Activated gamma-delta T cell treated with Interleukin-2 at 50 U/mL for 16 hours (primary cell): ENCODE data around the gene MTA3.

Experiments used
- DNase-seq: peaks from one replicate; pipeline ENCODE4 v3.0.0-alpha.2; 2020

The MTA3 gene

DNA sequence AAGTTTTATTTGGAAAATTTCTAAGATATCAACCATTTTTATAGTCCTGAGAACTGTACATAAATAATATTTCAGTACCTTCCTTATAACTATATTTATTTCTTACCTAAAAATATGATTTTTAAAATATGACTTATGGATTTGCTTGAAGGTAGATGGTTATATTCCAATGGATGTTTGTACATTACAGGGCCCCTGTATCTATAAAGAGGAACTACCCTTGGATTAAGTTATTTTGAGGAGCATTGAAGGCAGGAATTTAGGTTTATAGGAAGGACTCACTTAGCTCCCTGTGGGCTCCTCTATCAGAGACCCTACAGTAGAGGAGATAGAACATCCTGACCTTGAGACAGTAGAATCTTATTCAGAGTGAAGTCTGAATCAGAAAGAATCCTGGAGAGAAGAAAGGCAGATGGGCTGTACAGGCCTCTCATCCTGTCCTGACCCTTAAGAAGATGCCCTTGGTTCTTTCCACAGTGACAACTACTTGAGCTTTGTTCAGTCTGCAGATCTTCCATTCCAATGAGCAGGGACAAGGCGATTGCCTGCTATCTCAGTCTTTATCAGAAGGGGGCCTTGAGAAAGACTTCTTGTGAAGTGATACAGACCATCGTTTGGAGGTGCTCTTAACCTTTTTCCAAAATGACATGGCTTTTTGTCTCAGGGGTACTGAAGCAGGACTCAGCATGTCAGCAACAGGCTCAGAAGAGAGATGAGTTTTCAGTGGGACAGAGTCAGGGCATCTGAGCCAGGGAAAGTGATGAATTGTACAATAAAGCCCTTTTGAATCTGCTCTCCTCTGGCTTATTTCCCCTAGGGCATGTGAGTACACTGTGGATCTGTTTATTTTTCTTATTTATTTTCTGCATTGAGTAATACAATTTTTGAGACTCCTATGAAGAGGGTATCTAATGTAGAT is 174.6 kb downstream of the MTA3 start:
- DNase-seq: no peak

- no peak for DNase-seq
Observed at GRCh38 chr2:42743659-42743990, 175.2 kb downstream of the MTA3 start.

DNA sequence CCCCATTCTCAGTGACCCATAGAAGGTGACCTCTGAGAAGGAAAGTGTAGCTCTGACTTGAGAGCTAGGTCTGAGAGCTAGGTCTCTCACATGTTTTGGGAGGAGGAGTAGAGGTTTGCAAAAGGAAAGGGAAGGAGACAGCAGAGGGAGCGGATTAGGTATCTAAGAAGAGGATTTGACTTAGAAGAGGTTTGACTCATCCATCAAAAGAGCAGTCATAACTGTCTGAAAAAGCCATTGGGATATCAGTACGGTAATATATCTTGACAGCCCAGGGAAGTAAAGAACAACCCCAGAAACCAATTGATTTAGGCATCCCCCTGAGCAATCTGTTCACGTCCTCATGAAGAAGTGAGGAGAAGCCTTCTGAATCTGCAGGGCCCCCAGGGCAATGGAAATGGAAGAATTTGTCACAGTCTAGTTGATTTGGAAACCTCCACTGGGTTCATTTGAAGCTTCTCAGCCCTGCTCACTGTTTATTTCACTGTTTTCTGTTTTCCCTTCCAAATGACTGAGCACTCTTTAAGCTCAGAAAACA is 176.2 kb downstream of the MTA3 start:
- DNase-seq: no peak

GRCh38 chr2:42747422-42747821 is 179.0 kb downstream of the MTA3 start:
- DNase-seq: no peak

- DNase-seq: no peak
Observed at GRCh38 chr2:42748840-42749239, 180.4 kb downstream of the MTA3 start.

DNA sequence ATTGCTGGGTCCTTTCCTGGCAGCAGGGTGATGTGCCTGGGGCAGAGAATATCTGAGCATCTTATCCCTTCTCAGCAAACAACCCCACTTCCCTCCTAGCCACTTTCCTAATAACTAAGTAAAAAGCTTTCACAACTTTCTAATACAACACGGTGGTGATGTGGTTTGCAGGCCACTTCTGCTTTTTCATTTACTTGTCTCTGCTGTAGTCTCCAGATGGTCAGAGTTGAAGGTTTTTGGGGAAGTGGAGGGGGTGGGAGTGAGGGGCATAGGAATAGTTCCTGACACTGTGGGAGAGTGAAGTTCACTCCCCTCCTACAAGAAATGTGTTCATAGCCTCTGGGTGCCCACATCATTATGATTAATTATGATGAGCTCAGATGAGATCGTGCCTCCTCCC is 183.9 kb downstream of the MTA3 start:
- no peak for DNase-seq

- DNase-seq: no peak
Observed at GRCh38 chr2:42752816-42753813, 184.7 kb downstream of the MTA3 start.

GRCh38 chr2:42754021-42754775 is 185.8 kb downstream of the MTA3 start:
- no peak for DNase-seq

DNA sequence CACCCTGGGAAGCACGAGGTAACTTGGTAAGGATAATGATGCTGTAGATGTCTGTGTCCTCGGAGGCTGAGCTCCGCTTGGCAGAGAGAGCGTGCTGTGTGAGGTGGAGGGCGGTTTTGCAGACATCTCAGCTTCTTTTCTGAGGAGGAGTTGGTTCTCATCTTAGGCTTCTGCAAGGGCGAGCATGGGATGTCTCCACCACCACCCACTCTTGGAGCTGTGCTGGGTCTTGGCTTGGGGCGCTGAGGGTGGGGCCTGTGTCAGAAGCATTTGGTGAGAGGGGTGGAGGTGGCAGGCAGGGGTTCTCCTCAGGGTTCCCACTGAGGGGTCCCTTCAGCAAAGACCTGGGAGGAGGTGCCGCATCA is 186.3 kb downstream of the MTA3 start:
- no peak for DNase-seq

DNA sequence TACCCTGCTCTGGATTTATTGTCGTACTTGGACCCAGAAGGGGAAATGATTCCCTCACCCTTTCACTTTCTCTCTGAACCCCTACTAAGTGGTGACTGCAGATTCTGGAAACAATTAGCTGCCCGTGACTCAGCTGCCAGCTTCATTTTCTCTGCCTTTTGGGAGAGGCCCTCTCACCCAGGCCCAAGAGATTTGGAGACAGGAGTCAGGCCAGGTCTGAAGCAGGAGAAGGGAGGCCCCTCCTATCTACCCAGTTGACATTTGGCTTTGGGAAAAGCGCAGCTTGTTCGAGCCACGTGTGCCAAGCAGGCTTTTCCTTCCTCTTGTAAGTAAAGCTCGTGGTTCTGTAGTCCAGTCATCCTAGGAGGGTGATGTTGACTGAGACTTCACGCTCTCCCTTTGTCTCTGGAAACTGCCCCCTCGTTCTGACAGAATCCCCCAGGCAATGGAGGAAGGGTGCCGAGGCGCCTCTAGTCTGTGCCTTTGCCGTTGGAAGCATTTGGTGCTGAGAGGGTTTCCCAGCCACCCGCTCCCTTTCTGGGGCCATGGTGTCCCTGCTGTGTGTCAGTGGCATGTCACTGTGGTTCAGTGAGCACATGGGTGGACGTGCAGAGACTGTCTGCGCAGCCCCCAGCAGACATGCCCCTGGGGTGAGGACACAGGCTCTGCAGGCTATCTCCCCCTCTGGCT is 186.9 kb downstream of the MTA3 start:
- no peak for DNase-seq

DNA sequence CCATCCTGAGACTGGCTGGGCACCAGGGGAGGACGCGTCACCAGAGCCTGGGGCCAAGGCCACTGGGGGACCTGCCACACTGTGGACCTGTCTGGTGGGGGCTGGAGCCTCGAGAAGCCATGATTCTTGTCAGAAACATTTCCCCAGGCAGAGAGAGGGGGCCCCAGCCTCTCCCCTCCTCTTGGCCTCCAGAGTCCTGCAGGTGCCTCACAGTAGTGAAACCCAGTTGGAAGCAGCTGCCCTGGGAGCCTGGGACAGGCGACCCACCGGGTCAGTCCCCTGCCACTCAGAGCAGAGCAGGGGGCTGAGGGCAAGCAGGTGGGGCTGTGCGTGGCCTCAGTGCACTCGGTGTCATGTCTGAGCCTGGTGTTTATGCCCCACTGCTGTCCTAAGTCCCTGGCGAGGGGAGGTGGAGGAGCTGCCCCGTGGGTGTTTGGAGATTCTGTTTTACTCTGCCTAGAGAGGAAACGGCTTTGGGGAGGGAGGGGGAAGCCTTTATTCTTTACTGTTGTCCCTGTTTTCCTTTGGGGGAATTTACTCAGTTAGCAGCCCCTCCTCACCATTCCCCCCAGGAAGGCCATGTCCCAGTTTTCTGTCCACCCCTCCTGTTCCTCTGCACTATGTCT is 187.8 kb downstream of the MTA3 start:
- DNase-seq: no peak

GRCh38 chr2:42756966-42757513 is 188.6 kb downstream of the MTA3 start:
- DNase-seq: no peak

DNA sequence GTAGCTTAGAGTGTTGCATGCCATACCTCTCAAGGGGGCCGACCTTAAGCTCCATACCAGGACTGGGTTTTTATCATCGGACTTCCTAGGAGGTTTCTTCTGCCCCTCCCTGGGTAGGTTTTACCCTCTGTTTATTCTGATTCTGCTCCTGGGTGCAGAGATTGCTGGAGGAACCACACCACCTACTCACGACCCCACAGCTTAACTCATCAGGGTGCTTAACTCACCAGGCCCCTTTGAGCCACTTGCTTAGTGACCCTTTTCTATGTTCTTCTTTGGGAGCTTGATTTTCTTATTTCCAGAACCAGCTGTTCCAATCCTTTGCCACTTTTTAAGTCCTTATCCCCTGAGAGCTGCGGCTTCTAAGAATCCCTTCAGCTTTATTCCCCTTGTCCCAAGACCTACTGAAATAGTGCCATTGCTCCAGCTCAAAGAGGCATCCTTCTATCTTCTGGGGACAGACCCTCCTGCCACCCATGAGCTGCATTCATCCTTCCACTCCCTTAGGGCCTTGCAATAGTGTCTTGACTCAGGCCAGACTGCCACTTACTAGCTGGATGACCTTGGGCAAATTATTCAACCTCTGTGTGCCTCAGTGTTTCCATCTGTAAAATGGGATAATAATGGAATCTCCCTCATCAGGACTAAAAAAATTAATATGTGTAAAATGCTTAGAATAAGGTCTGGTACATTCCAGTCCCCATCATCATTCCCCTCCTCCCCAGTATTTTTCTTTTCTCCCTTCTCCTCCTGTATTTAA is 189.7 kb downstream of the MTA3 start:
- no peak for DNase-seq

DNA sequence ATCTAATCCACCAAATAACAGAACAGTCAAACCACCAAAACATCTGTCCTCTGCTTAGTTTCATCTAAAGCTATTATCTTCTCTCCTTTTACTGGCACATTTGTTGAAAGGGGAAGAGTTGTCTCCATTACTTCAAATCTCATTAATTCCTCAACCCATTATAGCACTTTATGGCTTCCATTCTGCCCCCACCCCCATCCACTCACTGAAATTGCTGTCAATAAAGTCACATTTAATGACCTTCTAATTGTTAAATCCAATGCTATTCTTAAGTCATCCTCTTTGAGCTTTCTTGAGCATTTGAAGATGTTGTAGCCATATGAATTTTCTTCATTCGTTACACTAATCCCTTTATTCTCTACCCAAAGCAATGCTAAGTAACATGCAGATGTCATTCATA is 190.3 kb downstream of the MTA3 start:
- no peak for DNase-seq

DNA sequence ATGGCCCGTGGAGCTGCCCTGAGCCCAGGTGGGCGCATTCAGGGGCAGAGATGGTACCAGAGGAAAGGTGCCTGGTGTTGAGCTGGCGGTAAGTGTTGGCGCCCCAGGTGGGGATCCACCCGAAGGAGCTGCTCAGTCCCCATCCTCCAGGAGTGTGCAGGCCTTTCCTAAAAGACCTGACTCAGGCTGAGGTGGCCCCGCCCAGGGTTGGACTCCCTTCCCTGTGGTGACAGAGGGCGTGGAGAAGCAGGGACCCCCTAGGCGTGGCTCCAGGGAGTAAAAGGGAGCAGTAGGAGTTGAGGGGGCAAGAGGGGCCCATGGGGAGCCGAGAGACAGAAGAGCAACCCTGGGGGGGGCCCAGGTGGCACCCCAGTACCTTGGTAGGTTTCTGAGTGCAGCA is 193.1 kb downstream of the MTA3 start:
- no peak for DNase-seq

- DNase-seq: no peak
Observed at GRCh38 chr2:42762155-42762554, 193.7 kb downstream of the MTA3 start.

- no peak for DNase-seq
Observed at GRCh38 chr2:42762823-42763804, 194.7 kb downstream of the MTA3 start.

GRCh38 chr2:42764096-42764495 is 195.7 kb downstream of the MTA3 start, which contains the start of gene OXER1:
Gene OXER1 (minus strand): TSS chr2:42764135. CDS start chr2:42764062, 73 bp downstream.
- no peak for DNase-seq

DNA sequence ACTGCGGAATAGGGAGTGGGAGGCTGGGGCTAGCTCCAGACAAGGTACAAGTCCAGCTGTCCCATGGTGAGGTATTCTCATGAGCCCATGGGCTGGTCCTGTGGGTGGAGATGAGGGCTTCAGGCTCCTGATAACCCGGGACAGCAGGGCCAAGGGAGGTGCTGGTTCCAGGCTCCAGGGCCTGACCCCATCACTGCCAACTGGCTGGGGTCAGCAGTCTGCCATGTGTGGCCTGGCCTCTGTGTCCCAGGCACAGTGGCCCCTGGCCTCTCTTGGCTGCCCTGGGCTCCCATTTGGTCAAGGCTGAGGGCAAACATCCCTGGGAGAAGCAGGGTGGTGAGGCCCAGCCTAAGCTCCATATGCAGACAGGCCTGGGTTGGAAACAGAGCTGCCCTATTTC is 196.5 kb downstream of the MTA3 start:
- no peak for DNase-seq
